ENCODE data around the gene TJP2. TPM values are rescaled to one million over a fixed set of nuclear protein-coding genes. Genes with fewer than 3 reads are reported as not detected.
A peak's percentile ranks its signal among the peaks of the same experiment; 100 is the strongest.

The TJP2 gene
- total RNA-seq, 2 experiments from 2014 or later: 6.3 to 8.0 TPM

- intact Hi-C loops (cut with DNase I, micrococcal nuclease): no loop called here
- Histone ChIP-seq H3K36me3 (ENCODE audit: insufficient read depth, low read length) (no peaks in the 10 kb centered on the region), H3K4me1 (ENCODE audit: insufficient read depth, low read length) (peaks cover 27% of the 10 kb centered on the region), H3K4me3 (ENCODE audit: low read length) (peak overlapping the region; percentile 57), H3K27me3 (ENCODE audit: control insufficient read depth in 1 of 2, insufficient read depth in 2 of 2, low read length in 2 of 2) (peaks cover 3 to 26% of the 10 kb centered on the region in 2 experiments), H3K27ac (ENCODE audit: low read depth in 1 of 2, low read length in 2 of 2) (no peak overlapping the region), H3K9me3 (ENCODE audit: control insufficient read depth in 1 of 2, insufficient read depth in 1 of 2, low read length in 2 of 2) (no peaks in the 10 kb centered on the region)
- no peak for ATAC-seq (ENCODE audit: poor library complexity)
- Mint-ChIP-seq H3K4me3 (peak overlapping the region; percentile 80), H3K27ac (no peak overlapping the region), H3K4me1 (ENCODE audit: low read depth) (peaks cover 46% of the 10 kb centered on the region), H3K36me3 (ENCODE audit: low read depth) (peaks cover 4% of the 10 kb centered on the region), H3K9me3 (no peaks in the 10 kb centered on the region), H3K27me3 (peaks cover 52% of the 10 kb centered on the region)
- TF ChIP-seq CTCF (IDR thresholded peaks at IDR 0.05): no peak
- DNase-seq: no peak
- POLR2A ChIA-PET: no interaction called here
- CTCF ChIA-PET: no interaction called here
These were observed 583 bp upstream of the TJP2 start for GRCh38 chr9:69173497-69173890.

- Mint-ChIP-seq H3K9me3 (no peaks in the 10 kb centered on the region), H3K4me3 (peak overlapping the region; percentile 88), H3K36me3 (ENCODE audit: low read depth) (no peaks in the 10 kb centered on the region), H3K4me1 (ENCODE audit: low read depth) (peaks cover 45% of the 10 kb centered on the region), H3K27me3 (peaks cover 46% of the 10 kb centered on the region), H3K27ac (no peak overlapping the region)
- intact Hi-C loops (cut with DNase I, micrococcal nuclease): loop anchor here in 1 of 2 experiments (5.0 kb wide), 1 partner anchor 52 kb away; no protein-coding TSS in a partner anchor
- Histone ChIP-seq H3K27ac (ENCODE audit: low read depth in 1 of 2, low read length in 2 of 2) (no peak overlapping the region), H3K9me3 (ENCODE audit: control insufficient read depth in 1 of 2, insufficient read depth in 1 of 2, low read length in 2 of 2) (no peaks in the 10 kb centered on the region), H3K36me3 (ENCODE audit: insufficient read depth, low read length) (no peaks in the 10 kb centered on the region), H3K4me1 (ENCODE audit: insufficient read depth, low read length) (peaks cover 18% of the 10 kb centered on the region), H3K27me3 (ENCODE audit: control insufficient read depth in 1 of 2, insufficient read depth in 2 of 2, low read length in 2 of 2) (peaks cover 3 to 26% of the 10 kb centered on the region in 2 experiments), H3K4me3 (ENCODE audit: low read length) (peak overlapping the region; percentile 69)
- TF ChIP-seq CTCF (IDR thresholded peaks at IDR 0.05): no peak
- ATAC-seq (ENCODE audit: poor library complexity) (no peak), DNase-seq (peak in 3 of 14 experiments; percentile 14 to 76 (median 69))
- POLR2A ChIA-PET: no interaction called here
- CTCF ChIA-PET: interaction anchor here (1.0 to 1.5 kb wide), 2 partner anchors 21 to 139 kb away, joined by 3 read pairs; partner anchors contain the start of gene FXN
These were observed 763 bp downstream of the TJP2 start for GRCh38 chr9:69174616-69175463.

GRCh38 chr9:69175486-69175885 is 1.4 kb downstream of the TJP2 start:
- Histone ChIP-seq H3K4me3 (ENCODE audit: low read length) (peak overlapping the region; percentile 69), H3K27me3 (ENCODE audit: control insufficient read depth in 1 of 2, insufficient read depth in 2 of 2, low read length in 2 of 2) (peaks cover 3 to 26% of the 10 kb centered on the region in 2 experiments), H3K4me1 (ENCODE audit: insufficient read depth, low read length) (peaks cover 18% of the 10 kb centered on the region), H3K36me3 (ENCODE audit: insufficient read depth, low read length) (no peaks in the 10 kb centered on the region), H3K9me3 (ENCODE audit: control insufficient read depth in 1 of 2, insufficient read depth in 1 of 2, low read length in 2 of 2) (no peaks in the 10 kb centered on the region), H3K27ac (ENCODE audit: low read depth in 1 of 2, low read length in 2 of 2) (no peak overlapping the region)
- intact Hi-C loops (cut with DNase I, micrococcal nuclease): loop anchor here in 1 of 2 experiments (5.0 kb wide), 1 partner anchor 52 kb away; no protein-coding TSS in a partner anchor
- ChIA-PET CTCF (interaction anchor here (1.5 kb wide), 1 partner anchor 20 kb away, joined by 3 read pairs; no protein-coding TSS in a partner anchor), POLR2A (no interaction called here)
- no peak for TF ChIP-seq CTCF (IDR thresholded peaks at IDR 0.05)
- peaks cover 43% of the 10 kb centered on the region for H3K27me3 Mint-ChIP-seq
- ATAC-seq (ENCODE audit: poor library complexity) (no peak), DNase-seq (peak in 2 of 14 experiments; percentile 45 to 54)
- H3K9me3 Mint-ChIP-seq: no peaks in the 10 kb centered on the region
- H3K27ac Mint-ChIP-seq: no peak overlapping the region
- peaks cover 51% of the 10 kb centered on the region for H3K4me1 Mint-ChIP-seq (ENCODE audit: low read depth)
- peak overlapping the region; percentile 88 for H3K4me3 Mint-ChIP-seq
- no peaks in the 10 kb centered on the region for H3K36me3 Mint-ChIP-seq (ENCODE audit: low read depth)
